ENCODE measurements around the gene C1orf116.

C1orf116 gene

DNA sequence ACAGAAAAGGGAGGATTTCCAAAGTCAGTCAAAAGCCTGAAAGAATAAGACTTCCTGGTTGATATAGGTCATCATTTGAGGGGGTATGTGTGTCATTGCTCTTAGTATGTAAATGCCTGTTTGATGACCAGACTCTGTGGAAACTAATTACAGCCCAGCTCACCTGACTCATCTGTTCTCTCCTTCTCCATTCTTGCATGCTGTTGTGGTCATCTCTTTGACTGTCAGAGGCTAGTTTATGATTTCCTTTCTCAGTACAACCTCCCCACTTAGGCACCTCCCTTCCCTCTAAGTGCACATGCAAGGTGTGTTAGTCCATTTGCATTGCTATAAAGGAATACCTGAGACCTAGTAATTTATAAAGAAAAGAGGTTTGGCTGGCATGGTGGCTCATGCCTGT lies 2.4 kb upstream of the C1orf116 start:
- DNase-seq (ENCODE audit: low spot score), result no peak

DNA sequence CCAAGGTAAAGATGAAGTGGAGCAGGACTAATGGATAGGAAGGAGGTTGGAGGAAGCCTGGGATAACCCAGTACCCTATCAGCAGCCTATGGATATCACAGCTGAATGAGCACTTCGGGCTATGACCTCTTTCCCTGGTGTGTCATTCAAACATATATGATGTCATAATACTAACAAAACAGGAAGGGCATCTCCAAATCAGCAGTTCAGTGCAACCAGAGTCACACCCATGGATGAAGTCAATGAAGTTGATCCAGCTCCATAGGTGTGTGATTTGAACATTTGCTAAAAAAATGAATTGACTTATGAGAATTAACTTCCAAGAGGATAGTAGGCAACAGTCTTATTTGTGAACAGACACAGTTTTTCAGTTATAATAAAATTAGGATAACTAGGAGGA lies 1.7 kb upstream of the C1orf116 start:
- no peak for DNase-seq (ENCODE audit: low spot score)

DNA sequence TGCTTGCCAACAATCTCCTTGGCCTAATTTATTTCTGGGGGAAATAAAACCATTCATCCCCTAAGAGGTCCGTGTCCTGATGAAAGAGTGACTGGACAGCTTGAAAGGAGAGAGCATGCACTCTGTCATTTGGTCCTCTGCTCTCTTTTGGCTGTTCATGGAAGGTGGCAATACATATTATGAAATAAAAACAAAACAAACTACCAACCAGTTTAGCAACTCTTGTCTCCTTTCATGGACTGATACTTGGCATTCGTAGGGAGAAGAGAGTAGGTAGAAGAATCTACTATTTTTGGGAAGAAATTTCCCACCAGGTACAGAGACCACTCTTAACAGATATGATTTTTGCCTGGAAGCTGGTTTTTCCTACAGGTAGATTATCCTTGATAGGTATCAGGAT lies 746 bp upstream of the C1orf116 start:
- no peak for DNase-seq (ENCODE audit: low spot score)

DNA sequence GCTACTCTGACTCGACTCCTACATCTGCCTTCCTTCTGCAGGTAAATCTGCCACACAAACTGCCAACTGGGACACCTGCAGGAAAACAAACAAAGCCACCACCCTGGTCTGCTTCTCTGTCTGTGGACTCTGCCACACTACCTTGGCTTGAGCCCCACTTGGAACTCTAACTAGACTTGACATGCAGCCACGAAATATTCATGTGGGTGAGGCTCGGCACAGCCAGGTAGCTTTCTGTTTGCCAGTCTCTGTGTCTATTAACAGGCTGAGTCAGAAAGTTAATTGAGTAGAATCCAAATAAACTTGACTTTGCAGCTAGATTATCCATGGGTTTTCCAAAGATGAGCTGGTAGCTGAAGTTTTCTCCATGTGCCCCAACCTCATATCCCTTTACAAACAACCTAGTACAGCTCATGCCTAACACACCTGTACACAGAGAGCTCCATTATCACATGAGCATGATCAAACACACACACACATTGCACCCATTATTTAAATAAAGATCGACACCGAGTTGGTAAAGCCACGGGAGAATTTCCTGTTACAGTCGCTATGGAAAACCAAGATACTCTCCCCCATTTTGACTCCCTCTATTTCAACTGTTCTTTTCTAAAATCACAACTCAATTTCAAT lies 808 bp downstream of the C1orf116 start:
- no peak for DNase-seq (ENCODE audit: low spot score)

GRCh38 chr1:207031016-207031415 lies 1.5 kb downstream of the C1orf116 start:
- no peak for DNase-seq (ENCODE audit: low spot score)

GRCh38 chr1:207030522-207031009 lies 2.0 kb downstream of the C1orf116 start:
- no peak for DNase-seq (ENCODE audit: low spot score)

DNA sequence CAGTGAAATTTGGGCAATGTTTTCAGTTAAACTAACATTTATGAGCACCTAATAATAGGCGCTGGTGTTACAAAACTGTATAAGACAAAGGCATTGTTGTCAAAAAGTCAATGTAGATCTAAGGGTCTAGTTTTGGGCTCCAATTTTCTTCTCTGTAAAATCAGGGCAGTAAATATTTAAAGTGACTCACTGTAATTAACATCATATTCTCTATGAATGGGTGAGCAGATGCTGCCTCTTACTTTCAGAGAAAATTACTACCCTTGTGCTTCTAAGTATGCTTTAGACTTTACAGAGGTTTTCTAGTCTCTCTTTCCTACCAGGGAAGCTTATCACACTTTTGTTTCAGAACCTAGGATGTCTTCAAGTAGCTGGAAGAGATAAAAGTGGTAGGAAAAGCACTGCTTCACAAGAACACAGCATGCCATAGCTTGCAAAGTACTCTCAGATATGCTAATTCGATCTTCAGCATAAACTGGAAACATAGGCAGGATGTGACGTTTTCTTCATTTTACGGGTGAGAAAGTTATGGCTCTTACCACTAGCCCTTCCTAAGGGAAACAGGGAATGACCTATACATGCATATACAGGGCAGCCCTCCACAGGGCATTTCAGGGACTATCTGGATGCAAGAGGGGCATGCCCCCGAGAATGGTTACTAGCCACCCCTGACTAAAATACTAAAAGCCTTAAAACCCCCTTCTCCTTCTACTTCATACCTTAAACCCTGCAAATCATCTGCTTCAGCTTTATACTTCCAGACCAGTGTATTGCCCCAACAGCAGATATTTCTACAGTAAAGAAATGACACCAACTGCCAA lies 2.6 kb downstream of the C1orf116 start:
- no peak for DNase-seq (ENCODE audit: low spot score)

- DNase-seq (ENCODE audit: low spot score), result no peak
Measured at GRCh38 chr1:207028884-207029650, 3.5 kb downstream of the C1orf116 start.

GRCh38 chr1:207027921-207028320 lies 4.6 kb downstream of the C1orf116 start:
- DNase-seq (ENCODE audit: low spot score), result no peak

- no peak for DNase-seq (ENCODE audit: low spot score)
Measured at GRCh38 chr1:207027206-207027777, 5.3 kb downstream of the C1orf116 start.

DNA sequence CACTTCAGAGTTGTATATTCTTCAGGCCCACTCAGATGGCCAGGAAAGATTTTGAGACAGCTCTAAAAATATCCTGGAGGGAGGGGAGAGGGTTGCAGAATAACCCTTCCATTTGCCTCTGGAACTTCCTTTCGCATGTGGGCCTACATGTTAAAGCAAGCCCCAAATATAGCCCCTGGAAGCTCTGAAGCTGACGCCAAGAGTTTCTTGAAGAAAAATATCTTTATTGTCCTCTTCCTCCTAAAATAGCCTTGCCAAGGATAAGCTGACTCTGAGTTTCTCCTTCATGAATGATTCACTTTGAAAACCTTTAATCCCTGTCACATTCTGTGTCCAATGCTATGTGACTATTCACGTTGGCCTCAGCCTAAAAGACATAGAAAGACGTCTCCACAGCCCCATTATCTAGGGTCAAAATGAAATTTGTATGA lies 6.4 kb downstream of the C1orf116 start:
- DNase-seq (ENCODE audit: low spot score), result no peak

GRCh38 chr1:207025146-207025880 lies 7.2 kb downstream of the C1orf116 start:
- no peak for DNase-seq (ENCODE audit: low spot score)

DNA sequence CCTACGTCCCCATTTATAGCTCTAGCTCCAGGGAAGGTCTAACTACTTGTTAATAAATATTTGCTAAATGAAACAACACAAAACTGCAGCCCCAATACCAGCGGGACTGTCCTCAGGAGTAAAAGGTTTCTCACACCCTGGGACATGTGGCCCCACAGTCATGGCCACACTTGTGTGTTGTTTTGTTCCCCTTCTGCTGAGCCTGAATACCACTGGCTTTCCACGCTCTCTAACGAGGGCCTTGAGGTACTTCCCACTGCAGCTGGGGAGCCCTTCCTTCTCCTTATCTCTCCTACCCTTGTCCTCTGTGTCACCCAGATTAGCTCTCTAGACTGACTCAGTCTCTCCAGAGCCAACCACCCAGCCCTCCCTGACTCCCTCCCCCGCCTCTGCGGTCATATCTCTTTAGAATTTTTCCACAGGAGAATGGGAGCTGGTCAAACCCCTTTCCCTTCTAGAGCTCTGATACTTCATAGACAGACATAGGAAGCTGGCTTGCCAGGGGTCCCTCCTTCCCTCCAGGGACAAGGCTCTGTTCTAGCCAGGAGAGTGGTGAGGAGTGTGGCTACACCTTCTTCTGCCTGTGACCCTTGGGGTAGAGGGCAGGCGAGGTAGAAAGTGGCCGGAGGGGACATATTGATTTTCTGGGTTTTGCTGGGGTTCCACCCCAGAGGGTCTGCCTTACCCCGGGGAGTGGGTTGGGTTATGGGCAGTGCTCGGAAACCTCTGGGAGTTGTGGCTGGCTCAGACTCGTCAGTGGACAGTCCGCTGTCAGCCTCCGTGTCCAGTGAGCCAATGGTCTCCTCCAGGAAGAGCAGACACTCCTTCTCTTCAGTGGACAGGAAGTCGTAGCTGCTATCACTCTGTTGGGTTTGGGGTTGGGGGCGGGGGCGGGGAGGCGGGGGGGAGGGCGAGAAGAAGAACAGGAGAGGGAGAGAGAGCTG lies 8.1 kb downstream of the C1orf116 start:
- no peak for DNase-seq (ENCODE audit: low spot score)

DNA sequence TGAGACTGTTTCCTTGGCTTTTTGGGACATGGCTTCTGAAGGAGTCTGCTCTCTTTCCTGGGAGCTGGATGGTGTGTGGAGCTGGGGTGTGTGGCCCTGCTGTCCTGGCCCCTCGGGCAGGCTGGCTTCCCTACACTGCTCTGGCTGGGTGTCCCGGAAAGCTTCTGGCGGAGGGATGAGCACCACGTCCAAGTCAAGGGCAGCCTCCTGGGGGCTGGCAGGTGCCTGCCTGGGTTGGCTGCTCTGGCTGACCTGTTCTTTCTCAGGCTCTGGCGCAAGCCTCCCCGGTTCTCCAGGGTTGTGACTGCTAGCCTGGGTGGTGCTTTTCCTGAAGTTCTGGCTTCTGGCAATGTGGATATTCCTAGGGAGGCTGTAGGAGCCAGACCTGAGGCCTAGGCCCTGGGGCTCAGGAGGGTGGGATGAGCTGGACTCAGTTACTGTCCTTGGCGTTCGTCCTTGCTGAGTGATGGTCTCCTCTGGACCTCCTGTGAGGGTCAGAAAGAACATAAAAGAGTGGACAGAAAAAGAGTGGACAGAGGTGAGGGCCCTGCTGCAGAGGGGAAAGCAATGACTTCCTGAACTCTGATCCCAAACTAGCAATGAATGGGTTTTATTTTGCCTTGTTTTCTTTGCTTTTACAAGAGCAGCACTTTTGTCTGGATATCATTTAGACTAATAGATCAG lies 9.4 kb downstream of the C1orf116 start:
- no peak for DNase-seq (ENCODE audit: low spot score)

DNA sequence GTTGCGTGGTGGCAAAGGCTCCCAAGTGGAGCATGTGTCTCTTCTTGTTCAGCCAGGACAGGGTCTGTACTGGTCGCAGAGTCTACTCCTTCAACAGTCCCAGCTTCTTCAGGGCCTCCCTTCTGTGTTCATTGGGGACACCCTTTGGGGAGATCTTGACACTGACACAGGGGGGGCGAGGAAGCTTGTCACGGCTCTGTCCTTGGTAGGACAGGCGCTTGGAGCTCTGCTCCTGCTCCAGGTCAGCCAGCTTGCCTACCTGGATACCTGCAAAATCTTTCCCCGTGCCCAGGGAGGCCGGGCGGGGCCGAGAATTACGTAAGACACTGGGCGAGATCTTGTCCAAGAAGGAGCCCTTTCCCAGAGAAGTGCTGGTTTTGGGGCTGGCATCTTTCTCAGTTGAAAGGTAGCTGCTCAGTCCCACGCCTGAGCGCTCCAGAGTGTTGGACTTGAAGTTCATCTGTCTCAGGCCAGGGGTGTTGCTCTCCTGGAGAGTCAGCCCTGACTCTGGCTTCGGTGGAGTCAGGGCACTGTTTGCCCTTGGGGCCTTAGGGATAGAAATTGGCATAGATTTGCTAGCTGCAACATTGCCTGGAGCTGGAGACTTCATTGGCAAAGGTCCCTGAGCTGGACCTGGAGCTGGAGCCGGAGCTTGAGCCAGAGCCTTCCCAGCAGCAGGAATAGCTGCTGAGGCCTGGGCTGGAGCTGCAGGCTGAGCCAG lies 10.5 kb downstream of the C1orf116 start:
- DNase-seq (ENCODE audit: low spot score), result no peak

DNA sequence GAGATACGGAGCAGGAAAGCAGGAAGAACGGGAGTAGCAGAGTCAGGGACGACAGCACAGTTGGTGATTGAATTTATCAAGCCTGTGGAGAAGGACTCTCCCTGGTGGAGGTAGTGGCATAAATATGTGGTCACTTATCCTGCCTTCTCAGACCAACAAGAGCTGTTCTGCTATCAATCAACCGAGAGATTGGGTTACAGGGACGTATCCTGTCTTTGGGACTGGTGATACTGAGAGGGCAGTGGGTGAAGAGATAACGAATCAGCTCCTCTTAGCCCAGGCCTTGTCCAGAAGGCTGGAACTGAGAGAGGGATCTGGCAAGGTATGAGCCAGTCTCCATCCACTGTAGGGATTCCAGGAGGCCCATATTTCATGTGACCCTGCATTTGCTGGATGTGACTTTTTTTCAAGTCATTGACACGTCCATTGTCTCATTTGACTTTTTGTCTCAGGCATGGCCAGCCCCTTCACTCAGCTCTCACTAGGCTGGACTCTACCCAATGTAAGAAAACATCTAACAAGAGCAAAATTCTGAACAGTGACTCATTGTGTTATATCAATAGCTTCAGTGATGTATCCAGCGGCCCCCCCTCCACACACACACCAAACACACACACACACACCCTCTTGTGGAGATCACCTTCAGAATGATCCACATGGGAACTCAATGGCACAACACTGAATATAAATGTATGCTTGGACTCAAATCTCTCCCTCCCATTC lies 11.3 kb downstream of the C1orf116 start:
- DNase-seq (ENCODE audit: low spot score), result no peak

GRCh38 chr1:207020709-207021107 lies 11.8 kb downstream of the C1orf116 start:
- no peak for DNase-seq (ENCODE audit: low spot score)

DNA sequence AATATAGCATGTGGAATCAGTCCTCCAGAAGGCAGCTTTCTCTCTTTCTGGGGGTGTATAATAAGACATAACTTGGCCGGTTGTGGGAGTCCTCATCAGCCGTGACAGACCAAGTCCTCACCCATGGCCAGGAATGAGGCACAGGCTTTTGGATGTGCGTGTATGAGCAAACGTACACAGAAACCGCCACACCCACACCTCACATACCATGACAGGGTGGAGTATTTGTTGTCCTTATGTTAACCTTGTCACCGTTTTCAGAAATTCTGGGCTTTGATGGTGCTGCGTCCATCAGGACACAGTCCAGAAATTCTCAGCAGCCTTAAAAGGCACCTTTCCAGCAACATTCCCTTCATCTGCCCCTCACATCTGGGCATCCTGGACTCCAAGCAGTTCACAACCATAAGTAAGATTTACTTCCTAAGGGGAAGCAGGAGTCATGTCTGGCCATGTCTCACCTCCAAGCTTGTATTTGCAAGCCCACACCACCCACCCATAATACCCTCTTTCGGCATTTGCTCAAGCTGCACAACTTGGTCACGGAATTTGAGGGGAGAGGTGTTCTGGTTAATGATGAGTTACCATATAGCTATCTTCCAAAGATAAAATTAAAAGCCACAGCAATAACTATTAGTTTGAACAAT lies 12.4 kb downstream of the C1orf116 start:
- no peak for DNase-seq (ENCODE audit: low spot score)

Measured in HuH-7 (cell line).